NCI-H510A treated with DMSO at 0.1 percent for 48 hours (cell line): ENCODE data around the gene VPS4A.

Experiments
- DNase-seq: peaks from one replicate; lab custom pipeline; 2025; lab: John Stamatoyannopoulos, UW

VPS4A gene

GRCh38 chr16:69307091-69307490 is 4.1 kb upstream of the VPS4A start:
- DNase-seq = no peak

- no peak for DNase-seq
These were observed 3.3 kb upstream of the VPS4A start for GRCh38 chr16:69307856-69308255.

- DNase-seq = no peak
These were observed 1.8 kb upstream of the VPS4A start for GRCh38 chr16:69309316-69309715.

GRCh38 chr16:69311533-69312387 is 610 bp downstream of the VPS4A start:
- no peak for DNase-seq

GRCh38 chr16:69313469-69313868 is 2.3 kb downstream of the VPS4A start:
- DNase-seq = no peak

GRCh38 chr16:69314534-69314933 is 3.4 kb downstream of the VPS4A start:
- DNase-seq = no peak

GRCh38 chr16:69315486-69316311 is 4.5 kb downstream of the VPS4A start:
- DNase-seq = no peak

- no peak for DNase-seq
These were observed 5.5 kb downstream of the VPS4A start for GRCh38 chr16:69316595-69317034.

- DNase-seq = no peak
These were observed 7.2 kb downstream of the VPS4A start for GRCh38 chr16:69318177-69318910.

- no peak for DNase-seq
These were observed 7.8 kb downstream of the VPS4A start for GRCh38 chr16:69318911-69319289.

GRCh38 chr16:69319381-69319780 is 8.2 kb downstream of the VPS4A start:
- no peak for DNase-seq

GRCh38 chr16:69319826-69320739 is 8.9 kb downstream of the VPS4A start:
- DNase-seq = no peak

- no peak for DNase-seq
These were observed 9.6 kb downstream of the VPS4A start for GRCh38 chr16:69320740-69321073.

GRCh38 chr16:69321080-69321479 is 9.9 kb downstream of the VPS4A start:
- DNase-seq = no peak

- DNase-seq = no peak
These were observed 11.2 kb downstream of the VPS4A start for GRCh38 chr16:69322343-69322742.

GRCh38 chr16:69323415-69323814 is 12.3 kb downstream of the VPS4A start:
- no peak for DNase-seq

- DNase-seq = no peak
These were observed 12.9 kb downstream of the VPS4A start for GRCh38 chr16:69324013-69324531.

GRCh38 chr16:69324585-69325253 is 13.6 kb downstream of the VPS4A start:
- no peak for DNase-seq

- no peak for DNase-seq
These were observed 14.6 kb downstream of the VPS4A start for GRCh38 chr16:69325784-69326171.

- DNase-seq = no peak
These were observed 15.2 kb downstream of the VPS4A start for GRCh38 chr16:69326172-69326873.
